SK-N-SH treated with all-trans-retinoic acid at 6 μM for 48 hours (cell line): ENCODE measurements around the gene PASD1.

ENCODE experiments used
- BACH2 ChIP-seq: fragments of 250-450 bp; sonication (Bioruptor Pico); IDR thresholded peaks from 2 replicates; pipeline ENCODE4 v1.9.0; 2021; ENCODE audit warnings: mild to moderate bottlenecking, borderline replicate concordance
- PPARA ChIP-seq: fragments of 250-450 bp; sonication (Bioruptor Pico); IDR thresholded peaks from 2 replicates; pipeline ENCODE4 v1.5.0; 2020; ENCODE audit warnings: mild to moderate bottlenecking, borderline replicate concordance
- SNAI2 ChIP-seq: fragments of 250-450 bp; sonication (Bioruptor Pico); IDR thresholded peaks from 2 replicates; pipeline ENCODE4 v1.5.0; 2020; ENCODE audit warnings: mild to moderate bottlenecking, moderate library complexity
- TF ChIP-seq, protein P1 (sequence below): fragments of 250-450 bp; sonication (Bioruptor Pico); IDR thresholded peaks from 2 replicates; pipeline ENCODE4 v1.8.0; 2020; ENCODE audit warnings: mild to moderate bottlenecking, moderate library complexity, borderline replicate concordance

- TF ChIP-seq, protein P1, sequence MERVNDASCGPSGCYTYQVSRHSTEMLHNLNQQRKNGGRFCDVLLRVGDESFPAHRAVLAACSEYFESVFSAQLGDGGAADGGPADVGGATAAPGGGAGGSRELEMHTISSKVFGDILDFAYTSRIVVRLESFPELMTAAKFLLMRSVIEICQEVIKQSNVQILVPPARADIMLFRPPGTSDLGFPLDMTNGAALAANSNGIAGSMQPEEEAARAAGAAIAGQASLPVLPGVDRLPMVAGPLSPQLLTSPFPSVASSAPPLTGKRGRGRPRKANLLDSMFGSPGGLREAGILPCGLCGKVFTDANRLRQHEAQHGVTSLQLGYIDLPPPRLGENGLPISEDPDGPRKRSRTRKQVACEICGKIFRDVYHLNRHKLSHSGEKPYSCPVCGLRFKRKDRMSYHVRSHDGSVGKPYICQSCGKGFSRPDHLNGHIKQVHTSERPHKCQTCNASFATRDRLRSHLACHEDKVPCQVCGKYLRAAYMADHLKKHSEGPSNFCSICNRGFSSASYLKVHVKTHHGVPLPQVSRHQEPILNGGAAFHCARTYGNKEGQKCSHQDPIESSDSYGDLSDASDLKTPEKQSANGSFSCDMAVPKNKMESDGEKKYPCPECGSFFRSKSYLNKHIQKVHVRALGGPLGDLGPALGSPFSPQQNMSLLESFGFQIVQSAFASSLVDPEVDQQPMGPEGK, result no peak
- TF ChIP-seq PPARA (CRISPR knock-in tag) (no peak), BACH2 (CRISPR knock-in tag) (no peak), SNAI2 (CRISPR knock-in tag) (no peak)
Observed at GRCh38 chrX:151631822-151632221, 68.3 kb downstream of the PASD1 start.
